SU-DHL-6 (cell line): Measurements from ENCODE around the gene SINHCAF.

Experiments
- H2AFZ ChIP-seq: fragments of 200-600 bp; sonication (generic); 2 replicates; pipeline ENCODE4 v1.6.1; 2014; ENCODE audit warnings: low read depth, mild to moderate bottlenecking, moderate library complexity, mixed read lengths, antibody characterized with exemption, low read length; ENCODE audit not compliant: severe bottlenecking
- H3F3A ChIP-seq: fragments of 200-600 bp; shearing (Covaris generic); 2 replicates; pipeline ENCODE4 v1.6.0; 2016; ENCODE audit warnings: antibody characterized with exemption, mild to moderate bottlenecking; ENCODE audit not compliant: insufficient read depth
- H3K27ac ChIP-seq: fragments of 200-600 bp; sonication (generic); 2 replicates; pipeline ENCODE4 v1.5.1; 2016; ENCODE audit warnings: low read depth, mild to moderate bottlenecking, low read length, moderate library complexity, mixed read lengths
- H3K27me3 ChIP-seq: fragments of 200-600 bp; sonication (generic), shearing (Covaris generic); 2 replicates; pipeline ENCODE4 v1.6.0; 2014; ENCODE audit warnings: mild to moderate bottlenecking, low read length
- H3K36me3 ChIP-seq: fragments of 200-600 bp; sonication (generic); 2 replicates; pipeline ENCODE4 v1.6.1; 2014; ENCODE audit warnings: mild to moderate bottlenecking, low read length, mixed read lengths
- H3K4me2 ChIP-seq: fragments of 300-600, 200-600 bp; shearing (Covaris generic), sonication (generic); 2 replicates; pipeline ENCODE4 v1.6.0; 2014; ENCODE audit warnings: low read length, low read depth, mild to moderate bottlenecking; ENCODE audit not compliant: poor library complexity, severe bottlenecking
- H3K4me3 ChIP-seq: fragments of 200-600 bp; sonication (generic); 2 replicates; pipeline ENCODE4 v1.5.1; 2014; ENCODE audit warnings: antibody characterized with exemption, low read length, mild to moderate bottlenecking, mixed read lengths; ENCODE audit not compliant: insufficient read depth, poor library complexity, severe bottlenecking
- H3K79me2 ChIP-seq: fragments of 200-600 bp; sonication (generic); 2 replicates; pipeline ENCODE4 v1.6.1; 2014; ENCODE audit warnings: mild to moderate bottlenecking, low read length, moderate library complexity; ENCODE audit not compliant: insufficient read depth
- H3K9ac ChIP-seq: fragments of 200-600 bp; sonication (generic); 2 replicates; pipeline ENCODE4 v1.7.0; 2014; ENCODE audit warnings: mild to moderate bottlenecking, low read length
- H3K9me2 ChIP-seq: fragments of 200-600 bp; sonication (generic); replicated peaks from 2 replicates; pipeline ENCODE4 v1.6.1; 2014; ENCODE audit warnings: low read length; ENCODE audit not compliant: insufficient read depth
- H3K9me3 ChIP-seq: fragments of 200-600 bp; sonication (generic); 2 replicates; pipeline ENCODE4 v1.6.1; 2014; ENCODE audit warnings: low read length, mixed read lengths; ENCODE audit not compliant: insufficient read depth
- H4K20me1 ChIP-seq: fragments of 200-600 bp; sonication (generic); 2 replicates; pipeline ENCODE4 v1.6.1; 2014; ENCODE audit warnings: low read depth, mild to moderate bottlenecking, antibody characterized with exemption, low read length, moderate library complexity, mixed read lengths
- EZH2phosphoT487 ChIP-seq: fragments of 200-600 bp; sonication (generic), shearing (Covaris generic); conservative IDR thresholded peaks from 2 replicates; pipeline ENCODE4 v1.6.1; 2018; ENCODE audit warnings: mild to moderate bottlenecking, antibody characterized with exemption, low read length, moderate library complexity, mixed read lengths
- TF ChIP-seq, protein P1 (sequence below): fragments of 200-600 bp; sonication (generic); IDR thresholded peaks from one replicate; pipeline ENCODE4 v1.5.1; 2017; ENCODE audit warnings: antibody characterized with exemption, mild to moderate bottlenecking, low read length, moderate library complexity; ENCODE audit not compliant: insufficient read depth, poor library complexity, severe bottlenecking

The SINHCAF gene

GRCh38 chr12:31310488-31310887 is 15.5 kb downstream of the SINHCAF start:
- Histone ChIP-seq H3K9me3 (no peaks in the 10 kb centered on the region), H2AFZ (no peak overlapping the region), H3K9ac (no peak overlapping the region), H3K27me3 (no peaks in the 10 kb centered on the region), H3K79me2 (peaks cover 100% of the 10 kb centered on the region), H3K4me3 (no peak overlapping the region), H3K9me2 (no peaks in the 10 kb centered on the region), H3K4me2 (no peak overlapping the region), H3K27ac (no peak overlapping the region), H4K20me1 (peaks cover 25% of the 10 kb centered on the region; the same call in 1 of the 2 replicates), H3F3A (no peaks in the 10 kb centered on the region), H3K36me3 (peaks cover 6% of the 10 kb centered on the region)
- TF ChIP-seq, protein P1, sequence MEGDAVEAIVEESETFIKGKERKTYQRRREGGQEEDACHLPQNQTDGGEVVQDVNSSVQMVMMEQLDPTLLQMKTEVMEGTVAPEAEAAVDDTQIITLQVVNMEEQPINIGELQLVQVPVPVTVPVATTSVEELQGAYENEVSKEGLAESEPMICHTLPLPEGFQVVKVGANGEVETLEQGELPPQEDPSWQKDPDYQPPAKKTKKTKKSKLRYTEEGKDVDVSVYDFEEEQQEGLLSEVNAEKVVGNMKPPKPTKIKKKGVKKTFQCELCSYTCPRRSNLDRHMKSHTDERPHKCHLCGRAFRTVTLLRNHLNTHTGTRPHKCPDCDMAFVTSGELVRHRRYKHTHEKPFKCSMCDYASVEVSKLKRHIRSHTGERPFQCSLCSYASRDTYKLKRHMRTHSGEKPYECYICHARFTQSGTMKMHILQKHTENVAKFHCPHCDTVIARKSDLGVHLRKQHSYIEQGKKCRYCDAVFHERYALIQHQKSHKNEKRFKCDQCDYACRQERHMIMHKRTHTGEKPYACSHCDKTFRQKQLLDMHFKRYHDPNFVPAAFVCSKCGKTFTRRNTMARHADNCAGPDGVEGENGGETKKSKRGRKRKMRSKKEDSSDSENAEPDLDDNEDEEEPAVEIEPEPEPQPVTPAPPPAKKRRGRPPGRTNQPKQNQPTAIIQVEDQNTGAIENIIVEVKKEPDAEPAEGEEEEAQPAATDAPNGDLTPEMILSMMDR = no peak
- no peak for TF ChIP-seq EZH2phosphoT487

GRCh38 chr12:31309279-31309678 is 16.7 kb downstream of the SINHCAF start:
- Histone ChIP-seq H3K9me2 (no peaks in the 10 kb centered on the region), H3K4me3 (no peak overlapping the region), H3F3A (no peaks in the 10 kb centered on the region), H3K4me2 (no peak overlapping the region), H3K79me2 (peaks cover 100% of the 10 kb centered on the region), H4K20me1 (peaks cover 27% of the 10 kb centered on the region; the same call in 1 of the 2 replicates), H3K27ac (no peak overlapping the region), H3K9ac (no peak overlapping the region), H3K9me3 (no peaks in the 10 kb centered on the region), H3K36me3 (peaks cover 11% of the 10 kb centered on the region), H3K27me3 (no peaks in the 10 kb centered on the region), H2AFZ (no peak overlapping the region)
- no peak for TF ChIP-seq EZH2phosphoT487
- TF ChIP-seq, protein P1 = no peak

DNA sequence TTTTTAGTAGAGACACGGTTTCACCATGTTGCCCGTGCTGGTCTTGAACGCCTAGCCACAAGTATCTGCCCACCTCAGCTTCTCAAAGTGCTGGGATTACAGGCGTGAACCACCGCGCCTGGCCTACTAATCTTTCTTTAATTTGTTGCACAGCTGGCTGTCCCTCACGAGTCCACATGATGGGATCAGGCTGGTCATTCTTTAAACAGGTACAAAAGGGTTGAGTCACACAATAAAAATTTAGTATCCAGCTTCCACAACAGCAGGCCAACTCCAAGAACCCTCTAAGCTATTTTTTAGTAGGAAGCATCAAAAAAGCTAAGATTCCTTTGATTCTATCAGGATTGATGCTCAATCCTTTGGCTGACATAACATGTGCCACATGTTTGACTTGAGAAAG is 17.8 kb downstream of the SINHCAF start:
- no peak for TF ChIP-seq EZH2phosphoT487
- TF ChIP-seq, protein P1 = no peak
- Histone ChIP-seq H3K4me3 (no peak overlapping the region), H3F3A (no peaks in the 10 kb centered on the region), H3K79me2 (peaks cover 100% of the 10 kb centered on the region), H3K9me2 (no peaks in the 10 kb centered on the region), H4K20me1 (peaks cover 25% of the 10 kb centered on the region; the same call in 1 of the 2 replicates), H3K4me2 (no peak overlapping the region), H2AFZ (no peak overlapping the region), H3K27ac (no peak overlapping the region), H3K27me3 (no peaks in the 10 kb centered on the region), H3K36me3 (peaks cover 17% of the 10 kb centered on the region), H3K9ac (no peak overlapping the region), H3K9me3 (no peaks in the 10 kb centered on the region)
